ENCODE results near the gene KRTAP10-2. TPM values are rescaled to one million over a fixed set of nuclear protein-coding genes. Genes with fewer than 3 reads are reported as not detected.
"Not testable (repeated sequence)": the region's sequence is repeated elsewhere in the genome, so short reads cannot be mapped to it uniquely, and the experiment has no call there.

The KRTAP10-2 gene
- total RNA-seq, result not detected
- long read RNA-seq, result 0 reads

- H3K27me3 ChIP-seq (ENCODE audit: low read depth), result no peaks in the 10 kb centered on the region
- no peak within 1 kb of the TSS for H3K27ac ChIP-seq
- H3K9me3 ChIP-seq, result no peaks in the 10 kb centered on the region
- H3K36me3 ChIP-seq, result no peaks in the 10 kb centered on the region
- intact Hi-C loops (cut with DNase I), result no loop called here
- ATAC-seq, result peak in 1 of 2 donors; percentile 12
- DNase-seq, result peak; percentile 28
- H3K4me3 ChIP-seq, result no peak within 1 kb of the TSS
- H3K4me1 ChIP-seq, result no peaks in the 10 kb centered on the region
- no peak for TF ChIP-seq CTCF (IDR thresholded peaks at IDR 0.05)
Observed at GRCh38 chr21:44551340-44551961, at the start of gene KRTAP10-2. Gene KRTAP10-2 (minus strand): TSS chr21:44551505. CDS start chr21:44551458, 47 bp downstream.

GRCh38 chr21:44601091-44601490, 49.8 kb upstream of the KRTAP10-2 start:
- peaks cover 30% of the 10 kb centered on the region for H3K27me3 ChIP-seq (ENCODE audit: low read depth)
- DNase-seq; intact Hi-C loops (cut with DNase I); H3K27ac ChIP-seq; H3K36me3 ChIP-seq; H3K4me3 ChIP-seq; H3K4me1 ChIP-seq; H3K9me3 ChIP-seq; ATAC-seq: not testable (repeated sequence)

- DNase-seq; ATAC-seq; H3K9me3 ChIP-seq; H3K27ac ChIP-seq; H3K36me3 ChIP-seq; H3K4me1 ChIP-seq; H3K4me3 ChIP-seq; intact Hi-C loops (cut with DNase I): not testable (repeated sequence)
- H3K27me3 ChIP-seq (ENCODE audit: low read depth), result peaks cover 33% of the 10 kb centered on the region
Observed at GRCh38 chr21:44600118-44600978, 49.0 kb upstream of the KRTAP10-2 start, which contains the start of gene KRTAP10-7. Gene KRTAP10-7 (plus strand): TSS chr21:44600597. CDS start chr21:44600622, 25 bp downstream.

- Histone ChIP-seq H3K4me3 (no peak overlapping the region), H3K27me3 (ENCODE audit: low read depth) (peaks cover 32% of the 10 kb centered on the region), H3K27ac (no peak overlapping the region), H3K4me1 (no peaks in the 10 kb centered on the region), H3K9me3 (no peaks in the 10 kb centered on the region), H3K36me3 (no peaks in the 10 kb centered on the region)
- no peak for ATAC-seq
- intact Hi-C loops (cut with DNase I), result no loop called here
- no peak for TF ChIP-seq CTCF (IDR thresholded peaks at IDR 0.05)
- no peak for DNase-seq
Observed at GRCh38 chr21:44599264-44600029, 48.1 kb upstream of the KRTAP10-2 start.

- Histone ChIP-seq H3K27me3 (ENCODE audit: low read depth) (peaks cover 23% of the 10 kb centered on the region), H3K27ac (no peak overlapping the region), H3K9me3 (no peaks in the 10 kb centered on the region), H3K4me1 (no peaks in the 10 kb centered on the region), H3K36me3 (no peaks in the 10 kb centered on the region), H3K4me3 (no peak overlapping the region)
- DNase-seq (no peak), ATAC-seq (no peak)
- intact Hi-C loops (cut with DNase I), result no loop called here
- no peak for TF ChIP-seq CTCF (IDR thresholded peaks at IDR 0.05)
Observed at GRCh38 chr21:44598061-44598460, 46.8 kb upstream of the KRTAP10-2 start.

- Histone ChIP-seq H3K9me3 (no peaks in the 10 kb centered on the region), H3K27ac (no peak overlapping the region), H3K36me3 (no peaks in the 10 kb centered on the region), H3K4me3 (no peak overlapping the region), H3K4me1 (no peaks in the 10 kb centered on the region), H3K27me3 (ENCODE audit: low read depth) (peaks cover 13% of the 10 kb centered on the region)
- intact Hi-C loops (cut with DNase I), result no loop called here
- no peak for TF ChIP-seq CTCF (IDR thresholded peaks at IDR 0.05)
- ATAC-seq (no peak), DNase-seq (no peak)
Observed at GRCh38 chr21:44596068-44596725, 44.9 kb upstream of the KRTAP10-2 start.
